Muscle of leg (tissue), 16 donors: ENCODE results near the gene CLCF1. TPM values are rescaled to one million over a fixed set of nuclear protein-coding genes. Genes with fewer than 3 reads are reported as not detected.
A peak's percentile ranks its signal among the peaks of the same experiment; 100 is the strongest.

Source experiments
- DNase-seq: peaks from one replicate; pipeline ENCODE4 v3.0.0; 2013
- H3K27ac ChIP-seq: one replicate; pipeline ENCODE4 v1.5.1; 2013; ENCODE audit warnings: mild to moderate bottlenecking, low read length, control low read depth
- H3K27me3 ChIP-seq: one replicate; pipeline ENCODE4 v1.6.1; 2013; ENCODE audit warnings: low read length; ENCODE audit not compliant: control insufficient read depth, insufficient read depth
- H3K36me3 ChIP-seq: one replicate; pipeline ENCODE4 v1.6.1; 2013; ENCODE audit warnings: low read length; ENCODE audit not compliant: control insufficient read depth, insufficient read depth
- H3K4me1 ChIP-seq: one replicate; pipeline ENCODE4 v1.6.1; 2013; ENCODE audit warnings: low read length; ENCODE audit not compliant: control insufficient read depth, insufficient read depth
- H3K4me3 ChIP-seq: one replicate; pipeline ENCODE4 v1.5.1; 2013; ENCODE audit warnings: low read length, control low read depth
- H3K9me3 ChIP-seq: replicated peaks from 2 replicates; pipeline ENCODE4 v1.6.1; 2013; ENCODE audit warnings: low read depth, low read length; ENCODE audit not compliant: control insufficient read depth
- WGBS: methylation state at CpG from one replicate; pipeline ENCODE4 v1.1.5; 2013; ENCODE audit warnings: missing lambda C conversion rate; ENCODE audit not compliant: insufficient coverage; 5-methylcytosine and 5-hydroxymethylcytosine counted together
- long read RNA-seq, 11 donors: transcript quantifications; one replicate each; lab custom pipeline, GENCODE V29; 2026
- polyA plus RNA-seq, 8 donors: library from polyadenylated mRNA; unstranded; fragments of 120-200 nt; gene quantifications; one replicate each; pipeline versions ENCODE4 v1.2.1 to v1.2.3, GENCODE V29; 2013; ENCODE audit warnings: inconsistent platforms in 1 of 8, low replicate concordance in 1 of 8; ENCODE audit not compliant: insufficient read length in 8 of 8, insufficient read depth in 1 of 8
- total RNA-seq: library from RNA; stranded (reverse); fragments of 120-200 nt; gene quantifications from one replicate; pipeline ENCODE4 v1.2.4, GENCODE V29; 2013

CLCF1 gene
- total RNA-seq (2.0 TPM), polyA plus RNA-seq (1 to 10 TPM; 2.8 to 4.8 (median 4.0) TPM)
- long read RNA-seq, donor 1: 0 reads
- long read RNA-seq, donor 2: 0 reads
- long read RNA-seq, donor 3: 0 reads
- long read RNA-seq, donor 4: 0 reads
- long read RNA-seq, donor 5, partial matches to known transcripts: 5 of 6 reads
- long read RNA-seq, donor 5, other reads (novel, unspliced or antisense): 0 of 6 reads
- long read RNA-seq, donor 6, partial matches to known transcripts: 5 of 5 reads
- long read RNA-seq, donor 6, other reads (novel, unspliced or antisense): 0 of 5 reads
- long read RNA-seq, donor 7, partial matches to known transcripts: 0 of 1 reads
- long read RNA-seq, donor 7, other reads (novel, unspliced or antisense): 0 of 1 reads
- long read RNA-seq, donor 8: 0 reads
- long read RNA-seq, donor 9: 0 reads
- long read RNA-seq, donor 10: 0 reads
- long read RNA-seq, donor 11: 0 reads

- H3K4me1 ChIP-seq: peaks cover 46% of the 10 kb centered on the region
Observed at GRCh38 chr11:67372993-67373647, at the start of gene CLCF1. Gene CLCF1, minus strand, starts transcription at chr11:67373598. Its CDS starts 59 bp downstream, at chr11:67373539.

GRCh38 chr11:67422891-67423290 lies 49.5 kb upstream of the CLCF1 start:
- Histone ChIP-seq H3K9me3 (no peaks in the 10 kb centered on the region), H3K27me3 (no peaks in the 10 kb centered on the region), H3K36me3 (peaks cover 22% of the 10 kb centered on the region), H3K4me1 (peaks cover 43% of the 10 kb centered on the region), H3K27ac (no peak overlapping the region), H3K4me3 (no peak overlapping the region)
- DNase-seq: no peak
- 45% methylated on average over 6 of the region's 6 CpGs for WGBS

More at GRCh38 chr11:67372993-67373647, at the start of gene CLCF1:
- under 1% methylated on average over 64 of the region's 76 CpGs for WGBS
- H3K4me3 ChIP-seq: peak within 1 kb of the TSS; percentile 46
- peaks cover 49% of the 10 kb centered on the region for H3K27me3 ChIP-seq
- peak; percentile 85 for DNase-seq
- no peak within 1 kb of the TSS for H3K27ac ChIP-seq
- H3K9me3 ChIP-seq: no peaks in the 10 kb centered on the region
- no peaks in the 10 kb centered on the region for H3K36me3 ChIP-seq

DNA sequence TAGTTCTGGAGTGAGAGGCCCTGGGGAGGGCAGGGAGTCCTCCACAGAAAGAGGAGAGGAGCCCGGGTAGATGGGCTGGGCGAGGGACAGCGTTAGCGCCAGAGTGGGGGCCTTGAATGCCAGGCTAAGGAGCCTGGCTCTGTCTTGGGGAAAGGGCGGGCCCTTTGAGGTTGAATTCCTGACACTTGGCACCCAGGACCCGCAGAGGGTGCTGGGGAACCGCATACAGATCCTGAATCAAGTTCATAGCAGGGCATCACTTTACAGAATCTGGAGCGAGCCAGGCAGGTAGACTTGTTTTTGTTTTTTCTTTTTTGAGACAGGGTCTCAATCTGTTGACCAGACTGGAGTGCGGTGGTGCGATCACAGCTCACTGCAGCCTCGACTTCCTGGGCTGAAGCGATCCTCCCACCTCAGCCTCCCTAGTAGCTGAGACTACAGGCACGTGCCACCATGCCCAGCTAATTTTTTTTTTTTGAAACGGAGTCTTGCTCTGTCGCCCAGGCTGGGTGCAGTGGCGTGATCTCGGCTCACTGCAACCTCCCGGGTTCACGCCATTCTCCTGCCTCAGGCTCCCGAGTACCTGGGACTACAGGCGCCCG lies 48.1 kb upstream of the CLCF1 start:
- peaks cover 22% of the 10 kb centered on the region for H3K36me3 ChIP-seq
- no peak overlapping the region for H3K4me3 ChIP-seq
- DNase-seq: no peak
- no peaks in the 10 kb centered on the region for H3K9me3 ChIP-seq
- 66% methylated on average over 18 of the region's 22 CpGs for WGBS
- peaks cover 52% of the 10 kb centered on the region for H3K4me1 ChIP-seq
- no peaks in the 10 kb centered on the region for H3K27me3 ChIP-seq
- no peak overlapping the region for H3K27ac ChIP-seq

DNA sequence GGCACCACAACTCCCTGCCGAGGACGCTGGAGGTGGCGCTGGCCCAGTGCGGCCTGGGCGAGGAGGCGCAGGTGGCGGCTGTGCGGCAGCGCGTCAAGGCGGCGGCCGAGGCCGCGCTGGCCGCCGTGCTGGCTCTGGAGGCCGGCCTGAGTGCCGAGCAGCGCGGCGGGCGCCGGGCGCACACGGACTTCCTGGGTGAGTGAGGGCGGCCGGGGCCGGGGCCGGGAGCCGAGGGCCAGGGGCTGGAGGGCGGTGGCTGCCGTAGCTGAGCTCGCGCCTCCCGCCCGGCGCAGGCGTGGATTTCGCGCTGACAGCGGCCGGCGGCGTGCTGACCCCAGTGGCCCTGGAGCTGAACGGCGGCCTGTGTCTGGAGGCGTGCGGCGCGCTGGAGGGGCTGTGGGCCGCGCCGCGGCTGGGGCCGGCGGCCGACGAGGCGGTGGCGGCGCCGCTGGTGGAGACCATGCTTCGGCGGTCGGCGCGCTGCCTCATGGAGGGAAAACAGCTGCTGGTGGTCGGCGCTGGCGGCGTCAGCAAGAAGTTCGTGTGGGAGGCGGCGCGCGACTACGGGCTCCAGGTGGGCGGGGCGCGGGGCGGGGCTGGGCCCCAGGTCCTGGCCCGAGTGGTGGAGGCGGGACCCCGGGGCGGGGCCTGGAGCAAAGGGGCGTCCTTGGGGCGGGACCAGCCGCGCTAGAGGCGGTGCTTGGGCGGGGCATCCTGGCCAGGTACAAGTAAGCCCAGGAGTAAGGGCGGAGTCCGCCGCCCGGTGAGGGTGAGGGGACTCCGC lies 47.4 kb upstream of the CLCF1 start:
- peaks cover 26% of the 10 kb centered on the region for H3K36me3 ChIP-seq
- peaks cover 59% of the 10 kb centered on the region for H3K4me1 ChIP-seq
- H3K27me3 ChIP-seq: no peaks in the 10 kb centered on the region
- 1% methylated on average over 96 of the region's 97 CpGs for WGBS
- peak; percentile 96 for DNase-seq
- peak overlapping the region; percentile 94 for H3K27ac ChIP-seq
- H3K9me3 ChIP-seq: no peaks in the 10 kb centered on the region
- H3K4me3 ChIP-seq: peak overlapping the region; percentile 37

GRCh38 chr11:67420147-67420645 lies 46.8 kb upstream of the CLCF1 start:
- 32% methylated on average over 15 of the region's 15 CpGs for WGBS
- Histone ChIP-seq H3K4me3 (peak overlapping the region; percentile 37), H3K27ac (peak overlapping the region; percentile 94), H3K36me3 (peaks cover 22% of the 10 kb centered on the region), H3K9me3 (no peaks in the 10 kb centered on the region), H3K4me1 (peaks cover 61% of the 10 kb centered on the region), H3K27me3 (peaks cover 1% of the 10 kb centered on the region)
- no peak for DNase-seq

DNA sequence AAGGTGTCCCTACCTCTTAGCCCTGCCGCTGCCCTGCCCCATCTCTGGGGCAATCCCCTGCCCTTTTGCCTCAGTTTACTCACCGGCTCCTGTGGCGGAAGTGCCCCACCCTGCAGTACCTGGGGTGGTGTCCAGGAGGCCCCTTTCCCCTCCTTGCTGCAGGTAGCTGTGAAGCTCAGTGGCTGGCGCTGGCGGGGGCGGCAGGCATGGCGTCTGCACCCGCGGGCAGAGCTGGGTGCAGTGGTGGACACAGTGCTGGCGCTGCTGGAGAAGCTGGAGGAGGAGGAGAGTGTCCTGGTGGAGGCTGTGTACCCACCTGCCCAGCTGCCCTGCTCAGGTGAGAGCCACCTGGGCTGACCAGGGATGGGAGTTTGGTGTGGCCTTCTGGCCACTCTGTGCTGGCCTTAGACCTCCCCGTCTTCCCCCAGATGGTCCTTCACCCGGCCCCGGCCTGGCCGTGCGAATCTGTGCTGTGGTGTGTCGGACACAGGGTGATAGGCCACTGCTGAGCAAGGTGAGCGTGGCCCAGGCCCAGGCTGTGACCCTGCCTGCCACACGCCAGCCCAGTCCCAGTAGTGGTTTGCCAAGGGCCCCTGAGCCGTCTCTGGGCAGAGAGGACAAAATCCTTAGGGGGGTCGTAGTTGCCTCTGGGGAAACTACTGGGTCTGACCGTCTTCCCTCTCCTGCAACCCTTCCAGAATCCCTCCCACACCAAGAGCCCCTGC lies 46.1 kb upstream of the CLCF1 start:
- peaks cover 67% of the 10 kb centered on the region for H3K4me1 ChIP-seq
- WGBS: 88% methylated on average over 18 of the region's 21 CpGs
- peak overlapping the region; percentile 37 for H3K4me3 ChIP-seq
- H3K27ac ChIP-seq: peak overlapping the region; percentile 94
- H3K36me3 ChIP-seq: peaks cover 15% of the 10 kb centered on the region
- no peak for DNase-seq
- no peaks in the 10 kb centered on the region for H3K9me3 ChIP-seq
- H3K27me3 ChIP-seq: peaks cover 9% of the 10 kb centered on the region

DNA sequence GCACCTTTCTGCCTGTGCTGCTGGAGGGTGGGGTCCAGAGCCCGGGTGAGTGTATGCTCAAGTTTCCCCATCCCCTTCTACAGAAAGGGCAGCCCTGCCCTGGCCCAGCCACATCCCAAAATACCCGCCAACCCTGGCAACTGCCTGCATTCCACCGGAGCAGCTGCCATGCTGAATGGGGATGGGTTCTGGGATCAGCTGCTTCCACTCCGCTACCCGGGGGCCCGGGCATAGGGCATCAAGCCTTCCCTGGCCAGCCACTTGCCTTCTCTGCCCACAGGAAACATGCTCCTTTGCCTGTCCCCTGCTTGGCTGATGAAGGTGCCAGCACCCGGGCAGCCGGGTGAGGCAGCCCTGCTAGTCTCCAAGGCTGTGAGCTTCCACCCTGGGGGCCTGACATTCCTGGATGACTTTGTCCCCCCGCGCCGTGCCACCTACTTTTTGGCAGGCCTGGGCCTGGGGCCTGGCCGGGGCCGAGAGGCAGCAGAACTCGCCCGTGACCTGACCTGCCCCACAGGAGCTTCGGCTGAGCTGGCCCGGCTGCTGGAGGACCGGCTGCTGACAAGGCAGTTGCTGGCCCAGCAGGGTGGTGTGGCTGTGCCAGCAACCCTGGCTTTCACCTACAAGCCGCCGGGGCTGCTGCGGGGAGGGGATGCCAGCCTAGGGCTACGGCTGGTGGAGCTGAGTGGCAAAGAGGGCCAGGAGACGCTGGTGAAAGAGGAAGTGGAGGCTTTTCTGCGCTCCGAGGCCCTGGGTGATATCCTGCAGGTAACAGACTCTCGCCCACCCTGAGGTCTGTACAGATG lies 45.3 kb upstream of the CLCF1 start:
- Histone ChIP-seq H3K4me1 (peaks cover 64% of the 10 kb centered on the region), H3K27ac (peak overlapping the region; percentile 94), H3K9me3 (no peaks in the 10 kb centered on the region), H3K27me3 (peaks cover 15% of the 10 kb centered on the region), H3K4me3 (peak overlapping the region; percentile 37), H3K36me3 (peaks cover 12% of the 10 kb centered on the region)
- 78% methylated on average over 21 of the region's 26 CpGs for WGBS
- DNase-seq: peak; percentile 86

GRCh38 chr11:67417425-67417824 lies 44.0 kb upstream of the CLCF1 start:
- no peak for DNase-seq
- peaks cover 71% of the 10 kb centered on the region for H3K4me1 ChIP-seq
- peaks cover 7% of the 10 kb centered on the region for H3K36me3 ChIP-seq
- peaks cover 20% of the 10 kb centered on the region for H3K27me3 ChIP-seq
- whole genome bisulfite sequencing: 58% methylated on average over 10 of the region's 12 CpGs
- peak overlapping the region; percentile 1 for H3K4me3 ChIP-seq
- peak overlapping the region; percentile 94 for H3K27ac ChIP-seq
- no peaks in the 10 kb centered on the region for H3K9me3 ChIP-seq
